Colonic mucosa (tissue), 4 donors: ENCODE measurements around the gene TAF8. TPM values are rescaled to one million over a fixed set of nuclear protein-coding genes. Genes with fewer than 3 reads are reported as not detected.
A peak's percentile ranks its signal among the peaks of the same experiment; 100 is the strongest.

Experiments used
- DNase-seq: peaks from one replicate; pipeline ENCODE4 v3.0.0-alpha.2; 2020
- H3K27ac ChIP-seq: fragments of 200-600 bp; one replicate; pipeline ENCODE4 v1.8.0; 2021
- H3K27me3 ChIP-seq: fragments of 200-600 bp; one replicate; pipeline ENCODE4 v1.8.0; 2021
- H3K36me3 ChIP-seq: fragments of 200-600 bp; one replicate; pipeline ENCODE4 v1.8.0; 2021
- H3K4me1 ChIP-seq: fragments of 200-600 bp; one replicate; pipeline ENCODE4 v1.8.0; 2021; ENCODE audit warnings: mild to moderate bottlenecking
- H3K4me3 ChIP-seq: fragments of 200-600 bp; one replicate; pipeline ENCODE4 v1.8.0; 2021
- H3K9ac ChIP-seq, 2 donors: one replicate each; pipeline ENCODE4 v1.7.0; 2013; ENCODE audit warnings: control low read depth in 2 of 2, low read depth in 2 of 2, low read length in 2 of 2
- H3K9me3 ChIP-seq: fragments of 200-600 bp; one replicate; pipeline ENCODE4 v1.8.0; 2021
- CTCF ChIP-seq: fragments of 200-600 bp; IDR thresholded peaks from one replicate; pipeline ENCODE4 v1.8.0; 2022; ENCODE audit warnings: antibody characterized with exemption, mild to moderate bottlenecking
- intact Hi-C: fragments of 100-400 bp; cut with DNase I; formaldehyde crosslinking; loops from one replicate; pipeline ENCODE4 v1.14.1; 2022
- total RNA-seq, 2 donors: library from RNA; stranded (reverse); fragmentation: NEBNext Ultra II Directional in 1 of 2; extraction: Animal tissue kit (Norgen Biotek cat#: 25700) in 1 of 2; gene quantifications; one replicate each; pipeline ENCODE4 v1.2.1, GENCODE V29; 2021
- donor health status: healthy.
- donor health status: DM: no; HTN: no; CAD: no.
- donor health status: DM: no; HTN: no; CAD: no.

The TAF8 gene
- total RNA-seq, 2 donors from 2014 or later: 20.5 to 21.2 TPM

GRCh38 chr6:42125231-42125630 lies 74.9 kb downstream of the TAF8 start:
- H3K36me3 ChIP-seq: no peaks in the 10 kb centered on the region

GRCh38 chr6:42125663-42126062 lies 75.3 kb downstream of the TAF8 start:
- H3K4me3 ChIP-seq: no peak overlapping the region
- no peak overlapping the region for H3K9ac ChIP-seq
- peaks cover 11% of the 10 kb centered on the region for H3K4me1 ChIP-seq
- no peak overlapping the region for H3K27ac ChIP-seq
- no peaks in the 10 kb centered on the region for H3K9me3 ChIP-seq
- intact Hi-C loops: no loop called here
- no peaks in the 10 kb centered on the region for H3K36me3 ChIP-seq
- no peaks in the 10 kb centered on the region for H3K27me3 ChIP-seq
- no peak for TF ChIP-seq CTCF
- no peak for DNase-seq

More at GRCh38 chr6:42125231-42125630, 74.9 kb downstream of the TAF8 start:
- intact Hi-C loops: no loop called here
- Histone ChIP-seq H3K4me1 (peaks cover 11% of the 10 kb centered on the region), H3K4me3 (no peak overlapping the region), H3K9ac (no peak overlapping the region), H3K27me3 (no peaks in the 10 kb centered on the region), H3K27ac (no peak overlapping the region), H3K9me3 (no peaks in the 10 kb centered on the region)
- no peak for TF ChIP-seq CTCF
- DNase-seq: no peak

DNA sequence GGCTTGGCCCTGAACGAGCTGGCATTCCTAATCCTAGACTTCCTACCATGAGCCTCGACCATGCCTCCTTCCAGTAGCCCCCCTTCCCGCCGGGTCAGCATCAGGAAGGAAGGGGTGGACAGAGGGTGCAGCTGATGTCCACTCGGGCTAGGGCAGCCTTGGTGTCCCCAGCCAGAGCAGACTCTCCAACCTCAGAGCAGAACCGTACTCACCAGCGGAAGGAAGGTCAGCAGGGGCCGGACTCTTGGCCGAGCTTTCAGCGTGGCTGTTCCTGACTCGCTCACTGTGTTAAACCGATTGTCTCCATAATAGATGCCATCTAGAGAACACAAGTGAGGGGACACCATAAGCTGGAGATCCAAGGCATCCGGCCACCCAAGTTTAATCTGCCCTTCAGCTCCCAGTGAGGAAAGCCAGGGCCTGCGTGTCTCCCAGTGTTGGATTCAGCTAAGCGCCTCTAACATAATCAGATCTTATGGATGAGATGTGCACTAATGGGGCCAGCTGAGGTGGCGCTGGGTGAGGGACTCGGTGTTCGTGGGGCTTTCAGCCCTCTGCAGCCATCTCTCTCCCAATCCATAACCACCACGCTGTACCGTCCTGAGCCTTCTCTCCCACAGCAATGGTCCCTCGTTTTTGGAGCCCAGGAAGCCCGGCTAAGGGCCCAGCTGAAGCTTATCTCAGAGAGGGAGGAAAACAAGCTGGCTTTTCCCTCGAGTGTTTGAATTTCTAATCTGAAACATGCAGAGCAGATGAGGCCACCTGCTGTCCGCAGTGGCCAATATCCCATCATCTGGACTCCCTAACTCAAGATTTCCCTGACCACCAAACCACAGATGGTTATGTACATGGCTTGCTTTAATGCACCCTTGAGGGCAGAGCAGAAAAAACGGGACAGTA lies 78.4 kb downstream of the TAF8 start:
- no peak overlapping the region for H3K4me3 ChIP-seq
- no peak for TF ChIP-seq CTCF
- H3K27me3 ChIP-seq: no peaks in the 10 kb centered on the region
- DNase-seq: no peak
- H3K4me1 ChIP-seq: no peaks in the 10 kb centered on the region
- intact Hi-C loops: no loop called here
- peak overlapping the region in 1 of 2 donors; percentile 23 for H3K9ac ChIP-seq
- no peaks in the 10 kb centered on the region for H3K36me3 ChIP-seq
- H3K9me3 ChIP-seq: no peaks in the 10 kb centered on the region
- H3K27ac ChIP-seq: no peak overlapping the region

DNA sequence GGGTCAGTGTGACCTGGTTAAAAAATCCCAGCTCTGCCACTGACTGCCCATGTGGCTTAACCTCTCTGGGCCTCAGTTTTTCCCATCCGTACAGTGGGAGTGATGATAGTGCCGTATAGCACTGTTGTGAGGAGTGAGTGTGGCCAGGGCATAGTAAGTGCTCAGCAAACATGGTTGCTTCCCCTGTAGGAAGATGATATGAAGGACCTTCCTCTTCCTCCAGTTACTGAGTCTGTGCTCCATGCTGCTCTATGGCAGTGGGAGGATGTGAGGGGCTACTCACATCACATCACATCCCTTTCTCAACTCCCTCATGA lies 79.0 kb downstream of the TAF8 start:
- no peaks in the 10 kb centered on the region for H3K4me1 ChIP-seq
- no peak for DNase-seq
- TF ChIP-seq CTCF: no peak
- no peak overlapping the region for H3K4me3 ChIP-seq
- H3K9me3 ChIP-seq: no peaks in the 10 kb centered on the region
- peak overlapping the region in 1 of 2 donors; percentile 23 for H3K9ac ChIP-seq
- H3K27ac ChIP-seq: no peak overlapping the region
- no peaks in the 10 kb centered on the region for H3K36me3 ChIP-seq
- no peaks in the 10 kb centered on the region for H3K27me3 ChIP-seq
- intact Hi-C loops: no loop called here

DNA sequence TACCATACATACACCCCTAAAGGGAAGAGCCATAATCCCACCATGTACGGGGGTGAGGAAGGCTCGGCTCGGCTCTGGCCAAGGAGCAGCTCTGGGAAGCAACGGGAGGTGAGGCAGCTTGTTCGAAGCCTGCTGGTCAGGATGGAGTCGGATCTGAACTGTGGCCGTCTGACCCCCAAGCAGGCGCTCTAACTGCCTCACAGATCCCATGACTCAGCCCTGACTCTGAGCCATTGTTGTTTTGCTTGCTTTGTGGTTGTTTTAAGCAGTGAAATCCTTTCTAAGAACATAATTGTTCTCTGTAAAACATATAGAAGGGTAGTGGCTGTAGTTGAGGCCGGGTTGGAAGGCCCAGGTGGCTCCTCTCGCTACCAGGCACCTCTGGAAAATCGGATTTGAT lies 81.2 kb downstream of the TAF8 start:
- H3K27ac ChIP-seq: no peak overlapping the region
- no peaks in the 10 kb centered on the region for H3K9me3 ChIP-seq
- no peaks in the 10 kb centered on the region for H3K36me3 ChIP-seq
- intact Hi-C loops: no loop called here
- H3K27me3 ChIP-seq: no peaks in the 10 kb centered on the region
- no peak for DNase-seq
- H3K9ac ChIP-seq: no peak overlapping the region
- no peak for TF ChIP-seq CTCF
- no peak overlapping the region for H3K4me3 ChIP-seq
- H3K4me1 ChIP-seq: no peaks in the 10 kb centered on the region
